M059J (cell line): ENCODE measurements around the gene DTNA. TPM values are rescaled to one million over a fixed set of nuclear protein-coding genes. Genes with fewer than 3 reads are reported as not detected.
"Not testable (repeated sequence)": the region's sequence is repeated elsewhere in the genome, so short reads cannot be mapped to it uniquely, and the experiment has no call there.

Experiments used
- DNase-seq: peaks from one replicate; pipeline ENCODE4 v3.0.0-alpha.2; 2012; ENCODE audit warnings: low read depth
- total RNA-seq: library from RNA; depleted of rRNA; stranded (reverse); fragments of >200 nt; shearing (Covaris generic); gene quantifications from 2 replicates; pipeline ENCODE4 v1.2.3, GENCODE V29; 2014; rRNA removed

The DTNA gene
- total RNA-seq, result 3.0 and 5.2 TPM in 2 replicates

DNA sequence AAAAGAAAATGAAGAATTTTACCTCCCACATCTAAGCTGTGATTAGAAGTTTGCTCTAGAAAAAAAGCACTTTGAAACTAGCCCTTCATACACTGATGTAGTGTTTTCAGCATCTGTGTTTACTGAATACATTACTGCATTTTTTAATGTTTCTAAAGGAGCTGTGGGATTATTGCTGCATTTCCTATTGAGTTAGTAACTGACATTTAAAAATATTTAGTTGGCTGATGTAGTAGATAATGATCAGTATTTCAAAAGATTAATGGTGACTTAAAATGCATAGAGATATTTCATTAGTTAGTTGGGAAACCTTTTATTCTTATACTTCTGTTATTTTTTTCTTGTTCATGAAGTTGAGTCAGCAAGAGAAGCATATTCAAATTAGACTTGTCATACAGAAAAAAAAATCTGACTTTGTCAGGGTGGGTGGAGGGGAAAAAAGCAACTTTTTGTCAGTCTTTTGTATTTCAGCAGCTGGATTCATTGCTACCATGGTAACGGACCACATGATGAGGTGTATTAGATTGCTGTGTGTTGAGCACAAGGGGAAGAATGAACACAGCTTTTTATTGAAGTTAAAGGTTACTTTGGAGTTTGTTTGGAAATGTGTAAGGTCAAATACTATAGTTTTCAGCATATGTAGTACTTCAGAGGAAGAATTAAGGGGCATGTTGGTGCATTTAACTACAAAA lies at the start of gene DTNA:
Gene DTNA (plus strand): TSS at position 549 of the 692 bp plus-strand sequence. CDS start 45,679 bp downstream, outside the sequence.
- DNase-seq, result peak; percentile 93

DNA sequence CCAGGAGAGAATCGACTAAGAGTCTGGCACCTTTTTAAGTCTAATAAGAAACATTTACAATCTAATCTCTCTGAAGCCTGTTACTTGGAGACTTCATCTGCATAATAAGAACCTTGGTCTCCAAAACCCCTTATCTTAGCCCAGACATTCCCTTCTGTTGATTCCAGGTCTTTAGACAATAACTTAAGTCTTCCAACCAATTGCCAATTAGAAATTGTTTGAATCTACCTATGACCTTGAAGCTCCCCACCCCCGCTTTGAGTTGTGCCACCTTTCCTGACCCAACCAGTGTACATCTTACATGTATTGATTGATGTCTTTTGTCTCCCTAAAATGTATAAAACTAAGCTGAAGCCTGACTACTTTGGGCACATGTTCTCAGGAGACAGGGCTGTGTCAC lies 49.5 kb upstream of the DTNA start:
- no peak for DNase-seq

DNA sequence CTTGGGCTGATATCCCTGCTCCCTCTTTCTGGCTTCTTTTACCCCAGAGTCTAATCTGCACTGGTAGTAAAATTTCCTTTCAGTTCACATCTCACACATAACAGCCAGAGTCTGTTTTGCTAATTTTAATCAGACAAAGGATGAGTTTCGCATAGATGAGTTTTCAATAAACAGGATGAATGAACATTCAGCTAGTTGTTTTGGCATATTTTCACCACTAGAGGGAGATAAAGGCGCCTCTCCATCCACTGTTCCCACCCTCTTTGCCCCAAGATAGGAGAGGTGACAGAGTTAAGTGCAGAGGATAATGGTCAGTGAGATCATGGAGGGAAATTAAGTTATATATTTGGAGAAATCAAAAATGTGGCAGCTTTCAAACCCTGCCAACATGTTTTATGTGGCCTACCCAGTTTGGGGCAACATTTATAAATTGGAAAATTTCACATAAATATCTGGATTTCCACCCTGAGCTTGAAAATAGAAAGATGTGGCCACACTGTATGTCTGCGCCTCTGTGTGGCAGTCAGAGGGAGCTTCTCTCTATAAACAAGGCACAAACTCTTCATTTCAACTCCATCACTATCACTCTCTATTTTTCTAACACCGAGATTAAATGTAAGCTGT lies 48.5 kb upstream of the DTNA start:
- peak; percentile 64 for DNase-seq

DNA sequence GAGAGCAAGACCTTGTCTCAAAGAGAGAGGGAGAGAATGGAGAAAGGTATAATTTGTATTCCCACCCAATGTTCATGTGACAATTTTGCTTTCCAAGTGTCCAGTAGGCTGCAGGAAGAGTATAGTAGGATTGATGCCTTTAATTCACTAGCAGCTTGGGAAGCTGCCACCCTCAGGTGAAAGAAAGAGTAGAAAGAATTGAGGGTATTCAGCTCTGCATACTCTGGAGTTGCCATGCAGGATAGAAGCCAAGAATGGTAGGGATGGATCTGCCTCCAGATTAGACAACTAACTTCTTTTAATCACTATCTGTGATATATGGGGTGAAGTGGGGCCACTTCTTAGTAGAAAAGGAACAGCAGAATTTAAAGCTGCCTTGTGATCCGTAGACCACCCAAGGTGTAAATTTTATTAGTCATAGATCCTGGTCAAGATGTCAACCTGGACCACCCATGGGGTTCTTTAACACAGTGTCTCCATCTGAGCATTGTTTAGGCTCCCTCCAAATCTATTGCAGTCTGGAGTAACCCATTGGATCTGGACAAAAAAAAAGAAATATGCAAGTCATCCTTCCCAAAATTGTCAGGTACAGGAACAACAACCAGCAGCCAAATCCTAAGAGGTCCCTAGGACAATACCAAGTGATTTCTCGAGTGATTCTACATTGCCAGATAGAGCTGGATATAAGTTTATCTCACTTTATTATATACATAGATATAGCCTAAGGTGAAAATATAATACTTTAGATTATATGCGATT lies 33.1 kb upstream of the DTNA start:
- DNase-seq, result no peak

DNA sequence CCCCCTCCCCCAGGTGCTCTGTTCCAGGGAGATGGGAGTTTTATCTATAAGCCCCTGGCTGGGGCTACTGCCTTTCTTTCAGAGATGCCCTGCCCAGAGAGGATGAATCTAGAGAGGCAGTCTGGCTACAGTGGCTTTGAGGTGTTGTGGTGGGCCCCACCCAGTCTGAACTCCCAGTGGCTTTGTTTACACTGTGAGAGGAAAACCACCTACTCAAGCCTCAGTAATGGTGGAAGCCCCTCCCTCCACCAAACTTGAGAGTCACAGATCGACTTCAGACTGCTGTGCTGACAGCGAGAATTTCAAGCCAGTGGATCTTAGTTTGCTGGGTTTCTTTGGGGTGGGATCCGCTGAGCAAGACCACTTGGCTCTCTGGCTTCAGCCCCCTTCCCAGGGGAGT lies 20.3 kb upstream of the DTNA start:
- not testable (repeated sequence) for DNase-seq

DNA sequence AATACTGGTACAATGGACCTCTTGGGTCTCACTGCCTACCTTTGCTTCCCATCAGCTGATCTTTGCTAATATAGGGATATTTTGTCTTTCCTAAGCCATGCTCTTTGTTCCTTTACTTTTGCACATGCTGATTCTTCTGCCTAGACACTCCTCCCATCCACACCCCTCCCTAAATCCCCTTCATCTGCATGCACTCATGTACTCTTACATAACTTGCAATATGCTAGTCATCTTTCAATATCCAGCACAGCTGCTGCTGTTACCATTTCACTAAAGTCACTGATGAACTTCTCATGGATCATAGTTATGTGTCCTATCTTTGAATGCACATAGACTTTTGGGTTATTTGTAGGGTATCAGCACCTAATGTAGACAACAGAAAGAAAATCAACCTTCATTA lies 18.5 kb upstream of the DTNA start:
- DNase-seq, result no peak

DNA sequence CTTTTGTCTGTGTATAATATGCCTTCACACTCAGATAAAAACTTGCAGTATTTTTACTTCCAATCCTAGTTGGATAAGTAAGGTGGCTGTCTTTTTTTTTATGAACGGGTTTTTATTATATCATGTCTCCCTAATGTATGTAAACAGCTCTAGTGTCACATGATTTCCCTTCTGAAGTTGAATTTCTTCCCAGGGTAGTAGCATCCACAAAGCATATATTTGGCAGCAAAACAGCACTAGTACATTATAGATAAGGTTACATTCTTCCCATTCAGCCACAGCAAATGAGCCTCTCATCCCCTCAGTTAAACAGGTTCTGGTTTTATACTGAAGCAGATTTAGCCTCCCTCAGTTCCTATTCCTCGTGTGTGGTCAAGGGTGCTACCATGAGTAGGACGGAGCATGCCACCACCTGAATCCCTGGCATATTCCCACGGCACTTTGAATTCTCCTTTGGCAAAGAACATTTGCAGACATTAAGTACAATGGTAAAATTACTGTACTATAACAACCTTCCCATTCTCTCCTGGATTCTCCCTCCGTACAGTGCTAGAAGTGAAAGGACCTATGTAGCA lies 15.4 kb upstream of the DTNA start:
- no peak for DNase-seq

DNA sequence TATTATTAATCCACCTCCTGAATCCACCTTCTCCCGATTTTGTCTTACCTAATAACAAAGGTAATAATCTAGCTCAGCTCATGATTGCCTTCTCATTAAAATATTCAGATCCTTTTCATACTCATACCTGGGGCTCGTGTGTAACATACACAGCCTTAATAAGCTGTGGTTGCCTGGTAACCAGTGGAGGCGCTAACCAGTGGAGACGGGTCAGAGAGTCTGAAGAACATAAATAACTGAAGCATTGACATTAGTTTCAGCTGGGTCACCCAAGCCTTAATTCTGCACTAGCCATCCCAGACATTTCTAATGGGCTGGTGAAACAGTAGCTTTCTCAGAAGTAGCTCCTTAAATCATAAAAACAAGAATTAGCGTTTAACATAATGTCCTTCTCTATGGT lies 14.8 kb upstream of the DTNA start:
- DNase-seq, result no peak

DNA sequence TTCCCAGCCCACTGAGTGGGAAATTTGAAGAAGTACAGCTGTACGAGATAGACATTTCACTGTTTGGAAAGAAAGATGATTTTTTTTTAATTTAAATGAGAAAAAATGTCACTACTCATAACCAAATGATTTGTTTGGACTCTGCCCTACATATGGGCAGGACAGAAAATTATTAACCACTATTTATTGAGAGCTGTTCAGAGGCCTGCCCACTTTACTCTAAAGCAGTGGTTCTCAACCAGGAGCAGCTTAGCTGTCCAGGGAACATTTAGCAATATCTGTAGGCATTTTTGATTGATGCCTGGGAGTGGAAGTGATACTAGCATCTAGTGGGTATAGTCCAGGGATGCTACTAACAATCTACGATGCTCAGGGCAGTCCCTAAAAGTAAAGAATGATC lies 13.4 kb upstream of the DTNA start:
- no peak for DNase-seq

DNA sequence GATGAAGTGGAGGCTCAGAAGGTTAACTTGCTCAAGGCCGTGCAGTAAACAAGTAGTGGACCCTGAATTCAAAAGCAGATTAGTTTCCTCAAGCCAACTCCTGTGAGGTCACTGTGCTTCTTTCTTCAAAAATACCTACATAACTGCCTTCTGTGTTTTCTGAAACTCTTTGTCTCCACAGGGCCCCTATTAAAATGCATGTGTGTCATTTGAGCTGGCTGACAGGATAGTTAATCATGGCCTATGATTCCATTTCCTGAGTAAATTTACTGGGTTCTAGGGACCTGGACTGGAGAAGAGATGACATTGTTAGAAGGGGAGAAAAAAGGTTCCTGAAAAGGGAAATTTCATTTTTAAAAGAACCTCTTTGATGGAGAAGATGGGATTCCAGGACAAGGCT lies 12.9 kb upstream of the DTNA start:
- peak; percentile 59 for DNase-seq

DNA sequence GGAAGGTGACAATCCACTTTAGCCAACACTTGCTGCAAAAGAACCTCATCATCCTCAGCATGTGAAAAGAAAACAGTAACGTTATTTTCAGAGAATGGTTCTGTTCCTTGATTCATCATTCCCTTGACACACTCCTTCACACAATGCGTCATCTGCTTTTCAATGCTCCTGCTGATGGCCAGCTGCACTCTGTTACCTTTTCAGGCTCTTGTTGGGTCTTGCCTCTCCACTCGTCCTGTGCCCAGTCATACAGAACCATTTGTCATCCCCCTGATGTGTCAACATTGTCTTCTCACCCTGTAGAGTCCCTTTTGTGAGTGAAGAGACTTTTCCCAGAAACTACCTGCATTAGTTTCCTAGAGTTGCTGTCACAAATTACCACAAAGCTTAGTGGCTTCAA lies 12.2 kb upstream of the DTNA start:
- peak; percentile 16 for DNase-seq

DNA sequence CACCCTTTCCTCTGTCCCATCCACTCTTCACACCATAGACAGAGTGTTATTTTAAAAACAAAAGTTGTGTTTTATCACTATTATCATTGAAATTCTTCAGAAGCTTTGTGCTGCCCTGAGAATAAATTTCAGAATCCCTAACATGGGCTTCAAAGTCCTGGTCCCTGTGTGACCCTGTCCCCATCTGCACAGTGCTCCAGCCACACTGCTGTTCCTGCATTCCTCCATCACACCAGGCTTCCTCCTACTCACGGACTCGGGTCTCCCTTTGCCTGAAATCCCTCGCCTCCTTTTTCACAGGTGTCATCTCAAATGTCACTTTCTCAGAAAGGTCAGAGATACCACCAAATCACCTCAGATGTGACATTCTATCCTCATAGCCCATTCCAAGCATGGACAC lies 8.2 kb upstream of the DTNA start:
- DNase-seq, result no peak

DNA sequence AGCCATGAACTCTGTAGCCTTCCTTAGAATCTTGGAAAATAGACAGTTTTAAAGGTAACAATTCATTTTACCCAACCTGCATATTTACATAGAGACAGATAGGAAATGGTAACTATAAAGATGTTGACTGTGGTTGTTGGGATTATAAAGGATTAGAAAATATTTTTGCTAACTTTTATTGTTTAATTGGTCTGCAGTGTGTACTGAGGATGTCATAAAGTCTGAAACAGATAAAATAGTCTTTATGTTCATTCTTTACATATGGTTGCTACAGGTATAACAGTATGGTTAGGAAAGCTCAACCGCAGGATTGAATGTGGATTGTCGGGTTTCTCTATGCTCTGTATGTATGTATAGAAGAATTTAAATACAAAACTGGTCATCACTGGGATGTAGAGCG lies 7.3 kb upstream of the DTNA start:
- DNase-seq, result no peak

DNA sequence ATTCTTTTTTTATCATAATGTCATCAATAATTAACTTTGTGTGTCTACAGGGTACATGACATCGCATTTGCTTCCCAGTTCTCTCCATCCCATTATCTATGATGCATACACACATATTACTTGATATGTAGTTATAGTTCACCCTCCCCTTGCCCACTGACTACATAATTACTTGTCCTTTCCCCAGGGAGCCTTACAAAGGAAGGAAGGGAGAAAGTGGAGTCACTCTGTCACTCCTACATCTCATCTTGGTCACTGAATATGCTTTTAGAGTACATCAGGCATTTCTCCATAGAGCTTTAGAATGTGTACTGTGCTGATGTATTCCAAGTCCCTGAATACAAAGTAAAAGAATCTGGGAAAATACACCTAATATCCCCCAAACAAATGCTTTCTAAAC lies 6.0 kb upstream of the DTNA start:
- DNase-seq, result no peak

DNA sequence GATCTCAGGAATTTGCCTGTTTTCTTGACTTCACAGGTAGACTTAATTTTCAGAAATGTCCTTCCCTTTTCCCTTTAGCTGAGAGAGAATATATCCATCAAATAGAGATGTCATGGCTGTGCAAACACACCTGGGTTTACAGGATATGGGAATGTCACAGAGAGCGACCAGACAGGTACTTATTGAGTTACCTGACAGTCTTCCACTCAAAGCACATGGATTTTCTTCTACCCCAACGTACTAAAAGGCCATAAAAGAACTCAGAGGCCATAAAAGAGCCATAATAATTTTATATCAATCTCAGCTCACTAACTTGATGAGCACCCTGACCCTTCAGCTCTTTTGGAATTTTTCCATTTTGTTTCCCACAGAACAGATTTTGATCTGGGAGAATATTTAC lies 5.3 kb upstream of the DTNA start:
- no peak for DNase-seq

DNA sequence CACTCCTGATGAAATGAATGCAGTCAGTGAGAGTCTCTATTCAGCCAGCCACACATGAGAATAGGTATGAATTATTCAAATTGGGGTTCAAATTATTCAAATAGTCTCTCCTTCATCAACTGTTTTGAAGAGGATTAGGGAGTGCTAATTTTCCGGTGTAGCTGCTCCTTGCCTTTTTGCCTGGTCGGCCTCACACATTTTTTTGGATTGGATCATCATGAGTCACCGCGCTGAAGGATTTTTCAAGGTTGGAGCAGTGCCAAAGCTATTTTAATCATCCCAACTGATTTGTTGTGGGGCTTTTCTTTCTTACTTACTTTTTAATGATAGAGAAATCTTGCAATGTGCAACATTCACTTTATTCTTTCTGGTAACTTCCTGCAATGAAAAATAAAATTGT lies 2.4 kb upstream of the DTNA start:
- DNase-seq, result peak; percentile 95

DNA sequence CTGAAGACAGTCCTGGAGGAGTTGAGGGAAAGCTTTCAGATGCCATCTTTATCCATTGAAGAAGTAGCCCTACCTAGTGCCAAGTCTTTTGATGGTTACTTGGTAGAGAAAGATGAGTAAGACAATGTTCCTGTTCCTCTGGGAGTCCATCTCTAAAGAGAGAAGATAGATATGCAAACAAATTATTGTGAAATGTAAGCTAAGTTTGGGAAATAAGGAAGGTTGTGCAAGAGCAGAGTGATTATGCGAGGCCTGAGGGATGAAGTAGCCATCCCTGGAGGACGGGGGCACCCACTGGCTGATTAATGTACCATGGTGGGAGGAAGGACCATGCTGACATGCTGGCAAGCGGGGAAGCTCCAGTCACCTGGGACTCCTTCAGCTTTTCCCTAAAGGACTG lies 994 bp upstream of the DTNA start:
- DNase-seq, result peak; percentile 68

DNA sequence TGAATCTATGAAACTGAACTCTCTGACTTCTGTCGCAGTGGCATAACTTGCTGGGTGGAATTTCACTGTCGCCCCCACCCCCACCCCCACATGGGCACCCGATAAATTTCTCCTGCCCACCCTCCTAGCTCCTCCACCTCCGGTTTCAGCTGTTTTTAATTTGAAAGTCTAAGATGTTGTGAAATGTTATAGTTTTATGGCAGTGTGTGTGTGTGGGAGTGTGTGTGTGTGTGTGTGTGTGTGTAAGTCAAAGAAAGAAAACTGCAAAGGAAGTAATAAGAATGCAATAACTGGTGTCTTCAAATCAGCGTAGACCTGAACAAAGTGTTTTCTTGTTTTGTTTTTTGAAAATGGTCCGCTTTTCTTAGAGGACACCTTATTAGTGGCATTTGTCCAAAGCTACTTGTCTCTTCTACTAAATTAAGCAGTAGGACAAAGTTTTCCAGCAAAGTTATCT lies 388 bp downstream of the DTNA start:
- no peak for DNase-seq

DNA sequence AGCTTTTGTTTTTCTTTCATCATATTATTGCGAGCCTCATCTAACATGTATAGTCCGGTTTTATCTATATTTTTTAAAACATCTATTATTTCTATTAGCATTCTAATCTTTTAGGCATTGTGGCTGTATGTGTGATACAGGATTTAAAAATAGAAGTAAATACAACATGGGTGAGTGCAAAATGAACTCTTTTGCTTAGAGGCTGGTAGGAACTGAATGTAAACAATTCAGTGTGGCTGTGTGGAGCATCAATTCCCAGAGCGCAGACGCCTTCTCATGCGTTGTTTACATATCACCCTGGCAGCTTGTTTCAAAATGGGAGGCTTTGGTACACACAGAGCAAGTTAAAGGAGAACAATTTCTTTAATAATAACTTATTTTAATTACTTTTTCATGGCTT lies 836 bp downstream of the DTNA start:
- peak; percentile 42 for DNase-seq

DNA sequence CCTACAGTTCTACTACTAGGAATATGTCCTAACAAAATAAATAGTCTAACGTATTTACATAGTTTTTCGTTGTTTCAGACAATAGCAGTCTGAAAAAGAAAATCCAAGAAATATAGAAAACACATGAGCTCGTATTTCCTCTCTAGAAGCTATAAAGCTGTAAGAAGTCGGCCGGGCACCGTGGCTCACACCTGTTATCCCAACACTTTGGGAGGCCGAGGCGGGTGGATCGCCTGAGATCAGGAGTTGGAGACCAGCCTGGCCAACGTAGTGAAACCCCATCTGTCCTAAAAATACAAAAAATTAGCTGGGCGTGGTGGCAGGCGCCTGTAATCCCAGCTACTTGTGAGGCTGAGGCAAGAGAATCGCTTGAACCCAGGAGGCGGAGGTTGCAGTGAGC lies 6.0 kb downstream of the DTNA start:
- DNase-seq, result not testable (repeated sequence)

DNA sequence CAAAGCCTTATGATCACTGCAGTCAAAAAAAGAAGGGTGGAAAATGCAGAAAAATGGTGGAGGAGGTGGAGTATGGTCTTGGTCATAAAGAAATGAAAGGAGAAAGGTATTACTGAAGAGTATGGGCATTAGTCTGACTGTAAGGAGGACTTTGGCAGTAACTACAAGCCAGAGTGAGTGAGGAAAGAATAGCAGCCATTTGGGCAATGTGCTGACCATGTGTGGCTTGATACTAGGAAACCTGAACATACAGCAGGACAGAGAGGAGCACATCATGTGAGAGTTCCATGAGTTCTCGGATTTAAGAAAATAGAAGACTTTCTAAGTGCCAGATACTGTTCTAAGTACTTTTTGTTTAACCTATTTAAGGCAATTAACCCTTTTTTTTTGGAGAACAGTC lies 8.5 kb downstream of the DTNA start:
- DNase-seq, result no peak

DNA sequence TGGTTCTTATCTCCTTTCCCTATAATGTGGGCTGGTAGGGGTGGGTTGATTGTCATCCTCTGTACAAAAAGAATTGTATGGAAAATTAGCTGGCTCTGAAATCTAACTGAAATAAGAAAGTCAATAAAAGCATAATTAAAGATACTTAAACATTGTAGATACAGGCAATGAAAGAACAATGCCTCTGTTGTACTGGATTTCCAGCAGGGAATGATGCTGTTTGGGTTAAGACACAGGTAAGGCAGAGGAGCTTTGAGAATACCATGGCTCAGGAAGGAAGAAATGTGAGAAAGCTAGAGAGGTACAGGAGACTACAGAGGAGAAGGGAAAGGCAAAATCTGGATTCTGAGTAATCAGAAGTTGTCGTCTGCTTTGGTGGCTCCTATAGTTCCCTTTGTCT lies 10.1 kb downstream of the DTNA start:
- no peak for DNase-seq

DNA sequence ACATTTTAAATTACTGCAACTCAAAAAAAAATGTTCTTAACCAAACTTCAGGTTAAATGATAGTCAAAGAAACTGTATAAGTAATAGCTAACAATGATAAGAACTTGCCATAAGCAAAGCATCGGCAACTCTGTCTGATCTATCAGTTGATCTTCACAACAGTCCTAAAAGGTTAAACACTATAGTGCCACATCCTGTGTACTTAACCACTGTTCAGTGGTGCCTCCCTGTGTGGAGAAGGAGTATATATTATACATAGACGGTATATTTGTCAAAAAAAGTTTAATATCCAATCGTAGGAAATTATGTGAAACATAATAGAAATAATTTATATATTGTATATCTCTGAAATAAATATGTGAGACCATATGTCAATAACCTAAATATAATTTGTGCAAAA lies 13.0 kb downstream of the DTNA start:
- DNase-seq, result peak; percentile 13
